Activated T-helper 1 cell treated with Interleukin-2 at 50 U/mL for 16 hours (primary cell): ENCODE measurements around the gene MCF2L2.
"Not testable (repeated sequence)": the region's sequence is repeated elsewhere in the genome, so short reads cannot be mapped to it uniquely, and the experiment has no call there.

ENCODE experiments used
- DNase-seq: peaks from one replicate; pipeline ENCODE4 v3.0.0-alpha.2; 2020; ENCODE audit warnings: low read depth

MCF2L2 gene

DNA sequence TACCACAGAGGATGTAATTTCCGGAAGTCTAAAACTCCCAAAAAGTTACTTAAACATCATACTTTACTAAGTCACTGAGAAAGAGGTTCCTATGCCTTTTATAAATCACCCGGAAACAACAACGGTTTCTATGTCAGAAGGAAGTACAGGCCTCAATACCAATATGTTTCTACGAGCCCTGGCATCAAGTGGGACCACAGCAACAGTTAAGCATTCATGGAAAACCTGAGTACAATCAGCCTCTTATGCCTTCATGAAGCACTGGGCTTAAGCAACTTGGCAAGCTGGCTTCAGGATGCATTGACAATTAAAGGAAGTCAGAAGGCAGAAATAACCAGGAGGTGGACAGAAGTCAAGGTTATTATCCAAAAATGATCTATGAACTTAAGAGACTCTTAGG is 194.5 kb downstream of the MCF2L2 start:
- DNase-seq: no peak

- DNase-seq: no peak
Observed at GRCh38 chr3:183230826-183231225, 197.6 kb downstream of the MCF2L2 start.

DNA sequence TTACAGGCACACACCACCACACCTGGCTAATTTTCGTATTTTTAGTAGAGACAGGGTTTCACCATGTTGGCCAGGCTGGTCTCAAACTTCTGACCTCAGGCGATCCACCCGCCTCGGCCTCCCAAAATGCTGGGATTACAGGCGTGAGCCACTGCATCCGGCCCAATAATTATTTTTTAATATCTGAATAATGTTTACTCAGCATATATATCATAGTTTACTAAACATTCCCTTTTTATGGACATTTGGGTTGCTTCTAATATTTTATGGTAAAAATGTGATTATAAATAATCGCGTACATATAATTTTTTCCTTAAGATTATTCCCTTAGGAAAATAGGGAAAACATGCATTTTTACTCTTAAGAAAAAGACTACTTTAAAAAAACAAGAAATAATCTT is 198.2 kb downstream of the MCF2L2 start:
- not testable (repeated sequence) for DNase-seq

GRCh38 chr3:183229178-183229577 is 199.2 kb downstream of the MCF2L2 start:
- no peak for DNase-seq

DNA sequence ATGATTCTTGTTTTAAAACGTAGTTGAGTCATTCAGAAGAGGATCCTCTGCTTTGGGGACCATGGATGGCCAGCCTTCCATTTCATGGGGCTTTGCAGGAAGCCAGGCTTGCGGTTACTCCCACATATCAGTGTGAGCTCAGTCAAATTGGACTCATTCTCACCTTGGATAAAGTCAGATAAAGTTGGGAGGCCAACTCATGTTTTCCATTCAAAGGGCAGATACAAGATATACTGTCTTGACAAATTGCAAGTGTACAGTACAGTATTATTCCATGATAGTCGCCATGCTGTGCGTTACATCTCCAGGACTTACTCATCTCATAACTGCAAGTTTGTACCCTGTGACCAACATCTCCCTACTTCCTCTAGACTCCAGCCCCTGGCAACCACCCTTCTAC is 200.8 kb downstream of the MCF2L2 start:
- DNase-seq: no peak

DNA sequence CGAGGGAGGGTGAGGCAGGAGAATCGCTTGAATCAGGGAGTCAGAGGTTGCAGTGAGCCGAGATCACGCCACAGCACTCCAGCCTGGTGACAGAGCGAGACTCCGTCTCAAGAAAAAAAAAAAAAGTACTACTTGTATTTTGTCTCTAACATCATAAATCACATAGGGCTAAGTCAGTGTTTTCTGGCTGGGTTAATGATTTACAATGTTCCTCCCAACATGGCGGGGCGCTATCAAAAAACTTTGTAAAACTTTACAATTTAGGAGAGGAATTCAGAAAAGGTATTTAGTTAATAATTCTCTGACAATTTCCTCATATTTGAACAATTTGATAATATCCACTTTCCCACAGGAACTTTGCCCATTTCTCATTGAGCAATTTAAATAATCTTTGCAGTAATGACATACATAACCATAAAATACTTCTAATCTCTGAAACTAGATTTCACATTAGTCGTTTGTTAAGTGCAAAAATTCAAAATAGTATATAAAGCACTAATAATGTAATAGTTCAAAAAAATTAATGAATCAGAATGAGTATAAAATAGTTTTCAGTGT is 202.0 kb downstream of the MCF2L2 start:
- DNase-seq: no peak

DNA sequence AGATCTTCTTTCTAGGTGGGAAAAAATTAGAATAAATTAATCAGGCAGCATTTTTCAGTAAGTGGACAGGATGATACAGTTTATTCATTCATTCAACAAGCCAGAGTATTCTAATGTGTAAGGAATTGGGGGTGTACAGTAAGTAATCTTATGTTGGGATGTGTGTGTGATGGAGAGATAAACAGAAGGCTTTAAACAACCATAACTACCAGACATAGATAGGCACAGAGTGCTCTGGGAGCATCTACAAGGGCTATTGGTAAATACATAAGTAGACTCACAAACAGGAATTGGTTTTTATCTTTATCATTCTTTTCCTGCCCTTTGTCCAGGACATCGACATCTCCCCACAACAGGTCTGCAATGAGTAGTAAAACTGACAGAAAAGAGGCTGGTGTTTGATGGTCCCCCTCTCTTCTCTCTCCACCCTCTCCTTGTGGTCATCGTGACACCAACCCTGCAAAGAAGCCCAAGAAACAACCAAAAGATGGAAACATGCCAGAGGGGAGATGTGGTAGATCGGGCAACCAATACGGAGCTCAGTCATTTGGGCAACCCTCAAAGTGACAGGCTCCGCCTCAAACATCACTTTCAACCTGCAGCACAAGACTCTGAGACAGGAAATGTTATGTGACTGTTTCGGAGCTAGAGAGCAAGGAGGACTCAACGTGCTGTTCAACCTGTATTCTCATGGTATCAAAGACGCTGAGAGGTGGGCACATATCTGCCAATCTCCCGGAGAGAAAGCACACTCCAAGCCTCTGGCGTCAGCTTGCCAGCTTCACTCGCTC is 204.0 kb downstream of the MCF2L2 start:
- no peak for DNase-seq

DNA sequence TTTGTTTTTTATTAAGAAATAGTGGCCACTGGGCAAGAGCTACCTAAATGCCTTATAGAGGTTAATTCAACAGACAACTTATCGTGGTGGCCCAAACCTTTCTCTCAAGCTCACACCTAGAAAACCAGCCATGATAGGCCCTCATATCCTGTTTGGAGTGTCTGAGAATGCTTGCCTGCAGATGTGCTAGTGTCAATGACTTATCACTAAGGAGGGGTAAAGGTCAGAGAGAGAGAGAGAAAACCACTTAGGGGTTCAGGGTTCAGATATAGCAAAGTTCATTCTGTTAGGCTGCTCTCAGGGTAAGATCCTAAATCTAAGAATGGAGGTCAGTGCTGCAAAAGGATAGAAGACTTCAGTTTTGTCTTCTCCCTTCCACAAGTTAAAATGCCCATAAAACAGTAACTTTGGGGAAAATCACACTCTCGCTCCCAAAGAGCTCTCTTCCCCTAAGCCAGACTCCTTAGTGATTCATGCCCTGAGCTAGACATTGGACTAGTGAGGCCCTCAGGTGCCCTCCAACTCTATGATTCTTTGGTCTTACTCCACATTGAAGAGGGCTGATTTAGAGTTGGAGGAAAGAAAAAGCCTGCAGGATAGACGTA is 205.7 kb downstream of the MCF2L2 start:
- DNase-seq: no peak

DNA sequence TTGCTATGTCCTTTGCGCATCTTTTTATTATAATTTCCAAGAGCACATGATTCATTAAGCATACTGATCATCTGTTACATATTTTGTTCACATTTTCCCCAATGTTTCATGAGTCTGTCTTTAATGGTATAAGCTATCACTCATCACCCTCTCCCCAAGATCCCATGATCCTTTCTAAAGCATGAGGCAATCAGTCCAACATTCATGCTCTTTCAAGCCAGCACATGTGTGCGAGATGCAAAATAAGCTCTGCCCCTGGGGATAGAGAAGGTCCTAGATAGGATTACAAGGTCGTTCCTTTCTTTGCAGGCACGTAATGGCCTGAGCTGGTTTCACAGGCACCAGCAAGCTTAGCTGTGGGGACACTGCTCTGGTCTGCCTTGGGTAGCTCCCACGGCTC is 207.6 kb downstream of the MCF2L2 start:
- DNase-seq: no peak

- DNase-seq: no peak
Observed at GRCh38 chr3:183218826-183219225, 209.6 kb downstream of the MCF2L2 start.

- DNase-seq: no peak
Observed at GRCh38 chr3:183217548-183218332, 210.7 kb downstream of the MCF2L2 start.

DNA sequence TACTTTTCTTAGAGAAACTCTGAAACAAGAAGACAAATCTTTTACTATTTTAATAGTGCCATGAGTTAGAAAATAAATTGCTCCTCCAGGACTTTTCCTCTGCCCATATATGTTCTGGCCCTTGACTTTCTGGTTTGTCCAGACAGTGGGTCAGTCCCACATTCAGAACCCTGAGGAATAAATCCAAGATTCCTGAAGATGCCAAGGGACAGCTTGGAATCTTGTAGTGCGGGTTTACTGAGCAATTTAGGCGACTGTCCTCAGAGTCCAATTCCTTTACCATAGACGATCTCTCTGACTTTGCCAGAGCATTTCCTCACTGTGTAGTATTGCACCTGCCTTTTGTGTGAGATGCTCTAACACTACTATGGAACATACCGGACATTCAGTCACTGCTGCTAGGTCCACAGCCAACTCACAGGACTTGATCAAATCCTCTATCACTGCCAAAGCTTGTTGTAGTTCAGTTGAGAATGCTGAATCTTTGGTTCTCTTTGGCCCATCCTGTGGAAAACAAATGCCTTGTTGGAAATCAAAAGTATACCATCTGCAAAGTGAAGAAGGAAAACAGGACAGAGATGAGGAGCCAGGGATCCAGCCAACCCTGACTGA is 212.7 kb downstream of the MCF2L2 start:
- no peak for DNase-seq

DNA sequence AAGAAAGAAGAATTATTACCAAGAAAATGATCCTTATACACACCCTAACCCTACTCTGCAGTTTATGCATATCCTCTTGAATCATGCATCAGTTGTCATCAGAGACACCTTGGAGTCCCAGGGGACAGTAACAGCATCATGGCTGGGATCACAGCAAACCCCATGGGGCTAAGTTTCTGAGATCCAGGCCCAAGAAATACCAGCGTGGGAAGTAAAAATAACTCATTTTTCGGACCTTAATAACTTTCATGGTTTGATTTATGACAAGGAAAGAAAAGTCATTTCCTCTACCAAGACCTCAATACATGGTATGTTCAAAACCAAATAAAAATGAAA is 214.2 kb downstream of the MCF2L2 start:
- DNase-seq: no peak

GRCh38 chr3:183213415-183214276 is 214.8 kb downstream of the MCF2L2 start:
- no peak for DNase-seq

DNA sequence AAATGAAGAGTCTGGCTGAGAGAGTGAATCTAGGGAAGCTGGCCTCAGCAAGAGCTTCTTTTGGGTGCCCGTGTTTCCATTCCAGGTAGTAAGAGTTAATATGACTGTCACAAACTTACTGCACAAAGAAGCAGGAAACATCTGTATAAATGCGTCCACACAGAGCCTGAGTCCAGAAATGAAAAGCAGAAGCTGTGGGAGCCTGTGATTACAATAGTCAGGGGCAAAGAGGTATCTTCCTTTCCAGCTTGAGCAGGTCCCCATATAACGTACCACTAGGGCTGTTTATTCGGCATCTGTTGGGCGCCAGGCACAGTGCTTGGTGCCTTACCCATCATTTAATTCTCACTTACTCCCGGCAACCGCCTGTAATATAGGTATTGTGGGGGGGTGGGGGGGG is 215.9 kb downstream of the MCF2L2 start:
- no peak for DNase-seq

DNA sequence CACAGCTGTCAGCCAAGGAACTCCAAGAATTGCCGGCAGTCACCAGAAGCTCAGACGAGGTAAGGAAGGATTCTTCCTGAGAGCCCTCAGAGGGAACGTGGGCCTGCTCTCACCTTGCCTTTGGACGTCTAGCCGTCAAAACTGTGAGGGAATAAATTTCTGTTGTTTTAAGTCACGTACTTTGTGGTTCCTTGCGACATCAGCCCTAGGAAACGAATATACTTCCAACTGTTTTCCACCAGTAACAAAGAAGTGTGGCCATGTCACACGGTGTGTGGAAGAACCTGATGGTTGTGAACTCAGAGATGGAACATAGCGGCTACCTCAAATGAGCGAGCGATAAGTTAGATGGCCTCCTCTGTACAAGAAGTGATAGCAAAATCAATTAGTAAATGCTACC is 216.3 kb downstream of the MCF2L2 start:
- DNase-seq: no peak

DNA sequence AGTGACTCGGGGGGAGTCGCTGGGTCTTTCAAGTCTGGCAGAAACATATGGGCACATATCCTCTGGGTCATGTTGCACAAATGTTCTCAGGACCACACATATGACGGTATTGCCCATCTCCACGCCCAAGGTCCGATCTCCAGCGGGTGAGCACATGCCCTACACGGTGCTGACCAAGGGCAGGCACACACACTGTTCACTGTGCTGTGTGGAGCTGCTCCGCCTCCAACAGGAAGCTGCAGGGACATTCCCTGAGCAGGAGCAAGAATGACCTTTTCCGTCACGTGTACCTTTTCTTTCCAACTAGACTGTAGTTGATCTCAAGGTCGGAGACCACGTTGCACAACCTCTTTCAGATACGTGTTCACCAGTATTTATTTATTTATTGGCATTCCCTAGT is 217.1 kb downstream of the MCF2L2 start:
- DNase-seq: no peak

DNA sequence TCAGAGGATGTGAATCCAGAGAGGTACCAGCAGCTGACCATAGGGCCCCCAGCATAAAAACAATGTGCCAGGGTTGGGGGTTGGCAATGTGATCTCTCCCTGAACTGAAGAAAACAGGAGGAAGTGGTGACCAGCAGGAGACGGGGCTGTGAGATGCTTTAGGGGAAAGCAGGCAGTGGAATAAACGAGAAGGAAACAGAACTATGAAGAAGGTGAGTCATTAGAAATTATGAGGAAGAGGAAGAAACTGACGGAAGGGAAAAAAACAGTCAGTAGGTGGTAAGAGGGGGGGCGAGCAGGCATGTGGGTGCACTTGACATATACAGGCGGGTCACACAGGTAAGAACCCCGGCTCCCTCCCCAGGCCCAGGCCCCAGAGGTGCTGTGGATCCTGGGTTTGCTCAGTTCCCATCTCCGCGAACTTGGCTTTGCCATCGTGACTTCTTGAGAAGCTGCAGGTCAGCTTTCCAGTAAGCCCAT is 217.5 kb downstream of the MCF2L2 start:
- DNase-seq: no peak

- no peak for DNase-seq
Observed at GRCh38 chr3:183210341-183210740, 218.1 kb downstream of the MCF2L2 start.

DNA sequence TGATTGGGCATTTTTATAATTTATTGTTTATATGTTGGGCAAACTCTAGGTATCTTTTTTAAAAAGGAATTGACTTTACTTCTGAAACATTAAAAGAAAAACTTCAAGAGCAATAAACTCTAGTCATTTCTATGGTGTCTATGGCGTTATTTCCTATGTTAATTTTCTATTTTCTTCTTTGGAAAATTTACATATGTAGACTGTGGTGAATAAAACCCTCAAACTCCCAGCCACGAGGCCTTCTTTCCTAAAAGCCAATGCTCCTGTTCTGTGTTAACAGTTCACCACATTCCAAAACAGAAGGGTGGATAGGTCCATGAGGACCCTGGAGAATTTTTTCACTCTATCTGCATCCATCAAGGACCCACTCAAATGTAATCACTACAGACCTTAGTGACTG is 219.6 kb downstream of the MCF2L2 start:
- no peak for DNase-seq

DNA sequence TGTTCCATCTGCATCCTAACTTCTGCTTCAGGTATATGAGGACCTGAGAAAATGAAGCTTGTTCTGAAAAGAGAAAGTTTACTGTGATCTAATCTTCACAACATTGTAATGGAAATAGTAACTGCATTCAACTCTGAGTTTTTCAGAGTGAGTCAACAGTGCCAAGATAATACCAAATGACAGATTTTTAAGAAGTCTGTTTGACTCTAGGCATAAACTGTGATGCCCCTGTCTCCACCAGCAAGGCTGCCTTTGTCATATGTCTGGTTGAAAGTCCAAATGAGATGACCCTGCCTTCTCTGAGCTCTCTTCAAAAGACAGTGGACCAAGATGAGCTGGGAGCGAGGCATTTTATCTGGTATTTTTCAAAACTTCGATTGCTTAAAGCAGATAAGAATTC is 220.2 kb downstream of the MCF2L2 start:
- DNase-seq: no peak
